Measurements from ENCODE around the gene HS3ST3A1. TPM values are rescaled to one million over a fixed set of nuclear protein-coding genes. Genes with fewer than 3 reads are reported as not detected.

The HS3ST3A1 gene
- total RNA-seq, 6 experiments from 2014 or later, result 4.0 to 10.1 (median 5.1) TPM

- WGBS (ENCODE audit: insufficient coverage, low coverage, low lambda C conversion rate, missing lambda C conversion rate), result 69% methylated on average over 4 of the region's 4 CpGs
- Histone ChIP-seq H3K36me3 (no peaks in the 10 kb centered on the region), H3K27ac (no peak overlapping the region), H3K4me3 (no peak overlapping the region), H3K9me3 (no peaks in the 10 kb centered on the region), H3K27me3 (no peaks in the 10 kb centered on the region), H3K4me1 (no peaks in the 10 kb centered on the region)
- ATAC-seq, result no peak
- DNase-seq, result no peak
- intact Hi-C loops (cut with DNase I), result no loop called here
- TF ChIP-seq, protein P1, sequence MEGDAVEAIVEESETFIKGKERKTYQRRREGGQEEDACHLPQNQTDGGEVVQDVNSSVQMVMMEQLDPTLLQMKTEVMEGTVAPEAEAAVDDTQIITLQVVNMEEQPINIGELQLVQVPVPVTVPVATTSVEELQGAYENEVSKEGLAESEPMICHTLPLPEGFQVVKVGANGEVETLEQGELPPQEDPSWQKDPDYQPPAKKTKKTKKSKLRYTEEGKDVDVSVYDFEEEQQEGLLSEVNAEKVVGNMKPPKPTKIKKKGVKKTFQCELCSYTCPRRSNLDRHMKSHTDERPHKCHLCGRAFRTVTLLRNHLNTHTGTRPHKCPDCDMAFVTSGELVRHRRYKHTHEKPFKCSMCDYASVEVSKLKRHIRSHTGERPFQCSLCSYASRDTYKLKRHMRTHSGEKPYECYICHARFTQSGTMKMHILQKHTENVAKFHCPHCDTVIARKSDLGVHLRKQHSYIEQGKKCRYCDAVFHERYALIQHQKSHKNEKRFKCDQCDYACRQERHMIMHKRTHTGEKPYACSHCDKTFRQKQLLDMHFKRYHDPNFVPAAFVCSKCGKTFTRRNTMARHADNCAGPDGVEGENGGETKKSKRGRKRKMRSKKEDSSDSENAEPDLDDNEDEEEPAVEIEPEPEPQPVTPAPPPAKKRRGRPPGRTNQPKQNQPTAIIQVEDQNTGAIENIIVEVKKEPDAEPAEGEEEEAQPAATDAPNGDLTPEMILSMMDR (IDR thresholded peaks at IDR 0.05), result no peak
- no peak for TF ChIP-seq POLR2A (IDR thresholded peaks at IDR 0.05)
These were observed 17.7 kb upstream of the HS3ST3A1 start for GRCh38 chr17:13619462-13619861.

- no peak for TF ChIP-seq POLR2A (IDR thresholded peaks at IDR 0.05)
- TF ChIP-seq, protein P1 (IDR thresholded peaks at IDR 0.05), result no peak
- no peak overlapping the region for H3K27ac ChIP-seq
- no peaks in the 10 kb centered on the region for H3K36me3 ChIP-seq
- H3K27me3 ChIP-seq, result no peaks in the 10 kb centered on the region
- no peaks in the 10 kb centered on the region for H3K9me3 ChIP-seq
- intact Hi-C loops (cut with DNase I), result no loop called here
- no peak overlapping the region for H3K4me3 ChIP-seq
- WGBS (ENCODE audit: insufficient coverage, low coverage, low lambda C conversion rate, missing lambda C conversion rate), result 69% methylated on average over 4 of the region's 5 CpGs
- no peak for ATAC-seq
- DNase-seq, result no peak
- H3K4me1 ChIP-seq, result no peaks in the 10 kb centered on the region
These were observed 14.3 kb upstream of the HS3ST3A1 start for GRCh38 chr17:13616031-13616430.

DNA sequence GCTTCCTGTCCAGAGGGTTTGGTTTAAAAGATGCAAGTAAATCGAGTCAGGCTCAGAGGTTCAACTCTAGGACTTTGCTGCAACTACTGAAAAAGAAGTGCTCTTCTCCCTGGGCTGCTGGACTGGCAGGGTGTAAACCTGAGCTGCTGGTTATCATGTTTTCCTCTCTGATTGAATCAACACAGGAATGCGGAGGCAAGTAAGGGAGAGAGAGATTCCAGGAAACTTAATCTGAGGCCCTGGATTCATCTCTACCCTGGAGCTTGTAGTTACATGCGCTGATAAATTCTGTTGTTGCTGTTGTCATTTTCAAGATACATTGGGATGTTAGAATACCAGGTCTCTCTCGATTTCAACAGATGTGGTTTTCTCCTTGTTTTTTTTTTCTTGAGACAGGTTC is 8.2 kb upstream of the HS3ST3A1 start:
- Histone ChIP-seq H3K4me3 (no peak overlapping the region), H3K27me3 (no peaks in the 10 kb centered on the region), H3K9me3 (no peaks in the 10 kb centered on the region), H3K27ac (no peak overlapping the region), H3K36me3 (no peaks in the 10 kb centered on the region), H3K4me1 (no peaks in the 10 kb centered on the region)
- DNase-seq (no peak), ATAC-seq (no peak)
- 66% methylated on average over 4 of the region's 4 CpGs for WGBS (ENCODE audit: insufficient coverage, low coverage, low lambda C conversion rate, missing lambda C conversion rate)
- intact Hi-C loops (cut with DNase I), result no loop called here
- TF ChIP-seq, protein P1 (IDR thresholded peaks at IDR 0.05), result no peak
- no peak for TF ChIP-seq POLR2A (IDR thresholded peaks at IDR 0.05)

DNA sequence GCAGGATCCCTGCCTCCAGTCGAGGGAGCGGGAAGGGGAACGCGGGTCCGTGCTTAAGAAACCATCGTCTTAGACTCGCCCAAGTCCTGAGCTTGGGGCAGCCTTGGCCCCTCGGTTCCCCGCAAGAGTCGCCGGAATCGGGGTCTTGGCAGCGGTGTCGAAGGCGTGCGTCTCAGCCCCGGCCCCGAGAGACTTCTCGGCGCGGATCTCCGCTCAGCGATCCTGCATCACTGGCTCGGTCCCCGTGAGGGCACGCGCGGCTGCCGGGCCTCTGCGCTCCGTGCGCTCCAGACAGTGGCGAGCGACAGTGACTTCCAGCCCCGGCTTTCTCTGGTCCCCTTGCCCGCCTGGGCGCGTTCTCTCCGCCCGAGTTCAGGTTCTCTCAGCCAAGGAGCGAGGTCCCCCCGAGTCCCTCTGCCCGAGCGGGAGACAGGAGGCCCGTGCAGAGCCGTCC is 380 bp downstream of the HS3ST3A1 start:
- Histone ChIP-seq H3K27me3 (no peaks in the 10 kb centered on the region), H3K4me1 (peaks cover 0 to 19% (median 0%) of the 10 kb centered on the region in 4 donors), H3K36me3 (no peaks in the 10 kb centered on the region), H3K4me3 (peak overlapping the region; percentile 38 to 47 (median 45)), H3K9me3 (no peaks in the 10 kb centered on the region), H3K27ac (peak overlapping the region in 1 of 3 donors; percentile 35)
- DNase-seq (peak in 1 of 3 donors; percentile 54), ATAC-seq (peak; percentile 44 to 50 (median 46))
- TF ChIP-seq POLR2A (IDR thresholded peaks at IDR 0.05), result no peak
- TF ChIP-seq, protein P1 (IDR thresholded peaks at IDR 0.05), result no peak
- intact Hi-C loops (cut with DNase I), result no loop called here
- WGBS (ENCODE audit: insufficient coverage, low coverage, low lambda C conversion rate, missing lambda C conversion rate), result 0% methylated on average over 1 of the region's 46 CpGs
